B cell (primary cell): ENCODE results near the gene CADM1. TPM values are rescaled to one million over a fixed set of nuclear protein-coding genes. Genes with fewer than 3 reads are reported as not detected.

Source experiments
- ATAC-seq: fragments of 200-7000 bp; cut with Tn5 transposase; one replicate; pipeline ENCODE4 v1.10.0; 2021; ENCODE audit warnings: low read depth, mild to moderate bottlenecking, moderate number of reproducible peaks, moderate library complexity
- CTCF ChIA-PET: fragments of 350-600 bp; sonication (Branson Sonifier 250); formaldehyde crosslinking; loops from one replicate; lab custom pipeline; 2021; ENCODE audit warnings: antibody characterized with exemption, inconsistent platforms; lab: Charles Lee
- POLR2A ChIA-PET: fragments of 350-600 bp; sonication (Branson Sonifier 250); formaldehyde crosslinking; loops from one replicate; lab custom pipeline; 2021; ENCODE audit warnings: antibody characterized with exemption; lab: Charles Lee
- DNase-seq: peaks from one replicate; pipeline ENCODE4 v3.0.0; 2013
- H2AFZ ChIP-seq: 2 replicates; pipeline ENCODE4 v1.6.1; 2012; ENCODE audit warnings: mild to moderate bottlenecking, low read depth, low read length; ENCODE audit not compliant: insufficient read depth, poor library complexity, severe bottlenecking
- H3K27ac ChIP-seq, 2 donors: 1 replicate in 1 of 2; 2 replicates in 1 of 2; pipeline ENCODE4 v1.5.1; 2012 to 2013; ENCODE audit warnings: low read length in 2 of 2, mild to moderate bottlenecking in 2 of 2, moderate library complexity in 1 of 2
- H3K27me3 ChIP-seq, 4 experiments: fragments of 200-600 bp in 1 of 4; sonication (generic) in 1 of 4; replicated peaks in 1 of 4; 1 replicate in 2 of 4; 2 replicates in 2 of 4; pipeline versions ENCODE4 v1.6.1 to v1.7.0; 2013 to 2016; ENCODE audit warnings: low read length in 3 of 4, mild to moderate bottlenecking in 2 of 4, mixed read lengths in 1 of 4, moderate library complexity in 1 of 4; ENCODE audit not compliant: insufficient read depth in 4 of 4, control insufficient read depth in 3 of 4; ENCODE audit errors: control extremely low read depth in 1 of 4
- H3K36me3 ChIP-seq, 2 experiments: replicated peaks in 1 of 2; 1 replicate in 1 of 2; 2 replicates in 1 of 2; pipeline versions ENCODE4 v1.6.1 to v1.7.1; 2013; ENCODE audit warnings: low read length in 1 of 2; ENCODE audit not compliant: insufficient read depth in 2 of 2, control insufficient read depth in 1 of 2; ENCODE audit errors: control extremely low read depth in 1 of 2, extremely low read depth in 1 of 2
- H3K4me1 ChIP-seq, 2 donors: fragments of 200-600 bp in 1 of 2; sonication (generic) in 1 of 2; 1 replicate in 1 of 2; 2 replicates in 1 of 2; pipeline versions ENCODE4 v1.5.1 to v1.6.1; 2013 to 2017; ENCODE audit warnings: low read length in 2 of 2; ENCODE audit not compliant: control insufficient read depth in 2 of 2, insufficient read depth in 2 of 2
- H3K4me2 ChIP-seq: replicated peaks from 2 replicates; pipeline ENCODE3; 2012; ENCODE audit warnings: mild to moderate bottlenecking, low read depth, low read length; ENCODE audit not compliant: poor library complexity, severe bottlenecking
- H3K4me3 ChIP-seq, 5 experiments: fragments of 200-600 bp in 1 of 5; sonication (generic) in 1 of 5; 1 replicate in 3 of 5; 2 replicates in 2 of 5; pipeline versions ENCODE4 v1.5.1 to v1.7.0; 2011 to 2016; ENCODE audit warnings: low read length in 4 of 5, mild to moderate bottlenecking in 4 of 5, low read depth in 2 of 5, control low read depth in 1 of 5, moderate library complexity in 1 of 5; ENCODE audit not compliant: insufficient read depth in 1 of 5; ENCODE audit errors: control extremely low read depth in 1 of 5, extremely low read depth in 1 of 5
- H3K79me2 ChIP-seq: fragments of 200-600 bp; sonication (generic); one replicate; pipeline ENCODE4 v1.6.0; 2016; ENCODE audit warnings: low read length; ENCODE audit not compliant: control insufficient read depth, insufficient read depth
- H3K9ac ChIP-seq: fragments of 200-600 bp; sonication (generic); 2 replicates; pipeline ENCODE4 v1.6.1; 2017; ENCODE audit warnings: mild to moderate bottlenecking, low read length, moderate library complexity
- H3K9me3 ChIP-seq, 3 donors: one replicate each; pipeline versions ENCODE4 v1.6.1 to v1.7.1; 2013; ENCODE audit warnings: low read length in 2 of 3; ENCODE audit not compliant: control insufficient read depth in 2 of 3, insufficient read depth in 1 of 3; ENCODE audit errors: control extremely low read depth in 1 of 3
- H4K20me1 ChIP-seq: 2 replicates; pipeline ENCODE4 v1.6.0; 2012; ENCODE audit warnings: mild to moderate bottlenecking, low read length; ENCODE audit not compliant: insufficient read depth, control insufficient read depth, poor library complexity, severe bottlenecking
- H3K27ac Mint-ChIP-seq: one replicate; pipeline ENCODE4 v1.8.0; 2021; ENCODE audit warnings: mixed read lengths
- H3K27me3 Mint-ChIP-seq: one replicate; pipeline ENCODE4 v1.8.0; 2021; ENCODE audit warnings: mixed read lengths
- H3K4me1 Mint-ChIP-seq: one replicate; pipeline ENCODE4 v1.8.0; 2021; ENCODE audit warnings: mixed read lengths
- H3K4me3 Mint-ChIP-seq: one replicate; pipeline ENCODE4 v1.8.0; 2021; ENCODE audit warnings: mixed read lengths
- H3K9me3 Mint-ChIP-seq: one replicate; pipeline ENCODE4 v1.8.0; 2022; ENCODE audit warnings: mixed read lengths; ENCODE audit not compliant: insufficient read depth
- CTCF ChIP-seq: fragments of 200-600 bp; IDR thresholded peaks from one replicate; pipeline ENCODE4 v1.8.0; 2022; ENCODE audit warnings: antibody characterized with exemption, mild to moderate bottlenecking
- EZH2 ChIP-seq: IDR thresholded peaks from 2 replicates; pipeline ENCODE4 v1.6.1; 2012; ENCODE audit warnings: borderline replicate concordance, low read depth, mild to moderate bottlenecking, moderate library complexity, low read length; ENCODE audit not compliant: insufficient read depth, poor library complexity, severe bottlenecking
- WGBS: methylation state at CpG from one replicate; pipeline ENCODE4 v1.1.5; 2013; ENCODE audit warnings: missing lambda C conversion rate; ENCODE audit not compliant: insufficient coverage; 5-methylcytosine and 5-hydroxymethylcytosine counted together
- intact Hi-C: fragments of 100-400 bp; cut with micrococcal nuclease; formaldehyde crosslinking; loops from one replicate; pipeline ENCODE4 v1.10.0; 2022
- polyA plus RNA-seq: library from polyadenylated mRNA; depleted of rRNA; stranded (reverse); fragments of >200 nt; gene quantifications from 2 replicates; pipeline ENCODE4 v1.2.3, GENCODE V29; 2012
- total RNA-seq, 2 donors: library from RNA; stranded (reverse); fragments of 120-200 nt in 1 of 2; gene quantifications; 1 replicate in 1 of 2; 2 replicates in 1 of 2; pipeline versions ENCODE4 v1.2.3 to v1.2.4, GENCODE V29; 2013 to 2022

CADM1 gene
- total and polyA plus RNA-seq, 2 donors (not counting 1 experiment from before 2014, with no cell fraction given), result 0.43 to 0.49 TPM

GRCh38 chr11:115276191-115276590, 228.0 kb downstream of the CADM1 start:
- Histone ChIP-seq H3K4me1 (no peaks in the 10 kb centered on the region), H3K4me3 (no peak overlapping the region), H4K20me1 (no peaks in the 10 kb centered on the region), H2AFZ (no peak overlapping the region), H3K27ac (no peak overlapping the region), H3K36me3 (no peaks in the 10 kb centered on the region), H3K27me3 (no peaks in the 10 kb centered on the region), H3K4me2 (no peak overlapping the region), H3K9ac (no peak overlapping the region), H3K9me3 (no peaks in the 10 kb centered on the region), H3K79me2 (no peaks in the 10 kb centered on the region)
- no peaks in the 10 kb centered on the region for H3K4me1 Mint-ChIP-seq
- intact Hi-C loops, result no loop called here
- TF ChIP-seq EZH2 (no peak), CTCF (no peak)
- H3K9me3 Mint-ChIP-seq, result no peaks in the 10 kb centered on the region
- ChIA-PET CTCF (no interaction called here), POLR2A (no interaction called here)
- ATAC-seq, result no peak
- DNase-seq, result no peak
- no CpG with 5 or more reads among the region's 4 CpGs for WGBS
- H3K4me3 Mint-ChIP-seq, result no peak overlapping the region
- H3K27me3 Mint-ChIP-seq, result peaks cover 12% of the 10 kb centered on the region
- H3K27ac Mint-ChIP-seq, result no peak overlapping the region

- Histone ChIP-seq H3K79me2 (no peaks in the 10 kb centered on the region), H3K36me3 (no peaks in the 10 kb centered on the region), H3K4me3 (no peak overlapping the region), H3K9me3 (no peaks in the 10 kb centered on the region), H3K27me3 (no peaks in the 10 kb centered on the region), H3K9ac (no peak overlapping the region), H2AFZ (no peak overlapping the region), H3K4me2 (no peak overlapping the region), H3K4me1 (no peaks in the 10 kb centered on the region), H3K27ac (no peak overlapping the region), H4K20me1 (no peaks in the 10 kb centered on the region)
- WGBS, result 72% methylated on average over 7 of the region's 11 CpGs
- no peak overlapping the region for H3K27ac Mint-ChIP-seq
- CTCF ChIA-PET, result no interaction called here
- no peak overlapping the region for H3K4me3 Mint-ChIP-seq
- DNase-seq (no peak), ATAC-seq (no peak)
- intact Hi-C loops, result no loop called here
- peaks cover 12% of the 10 kb centered on the region for H3K27me3 Mint-ChIP-seq
- POLR2A ChIA-PET, result no interaction called here
- TF ChIP-seq CTCF, result no peak
- TF ChIP-seq EZH2, result no peak
- H3K4me1 Mint-ChIP-seq, result no peaks in the 10 kb centered on the region
- no peaks in the 10 kb centered on the region for H3K9me3 Mint-ChIP-seq
These were observed 229.2 kb downstream of the CADM1 start for GRCh38 chr11:115275045-115275444.
